Inflammatory macrophage treated with lipopolysaccharide for 4 hours (primary cell): ENCODE results near the gene TMC5.

Source experiments
- DNase-seq: peaks from one replicate; pipeline ENCODE4 v3.0.0-alpha.2; 2020

TMC5 gene

GRCh38 chr16:19463468-19464315 lies 46.0 kb downstream of the TMC5 start:
- DNase-seq = no peak

- no peak for DNase-seq
Measured at GRCh38 chr16:19468300-19468699, 50.6 kb downstream of the TMC5 start.

- DNase-seq = no peak
Measured at GRCh38 chr16:19472482-19472881, 54.8 kb downstream of the TMC5 start.

GRCh38 chr16:19474617-19475016 lies 56.9 kb downstream of the TMC5 start:
- DNase-seq = no peak

- no peak for DNase-seq
Measured at GRCh38 chr16:19478505-19478904, 60.8 kb downstream of the TMC5 start.

GRCh38 chr16:19479302-19479721 lies 61.6 kb downstream of the TMC5 start:
- no peak for DNase-seq

GRCh38 chr16:19481296-19481695 lies 63.6 kb downstream of the TMC5 start:
- DNase-seq = no peak

- DNase-seq = no peak
Measured at GRCh38 chr16:19481769-19482168, 64.1 kb downstream of the TMC5 start.

- DNase-seq = no peak
Measured at GRCh38 chr16:19482291-19482690, 64.6 kb downstream of the TMC5 start.

- DNase-seq = no peak
Measured at GRCh38 chr16:19484096-19484495, 66.4 kb downstream of the TMC5 start.

GRCh38 chr16:19485611-19486010 lies 67.9 kb downstream of the TMC5 start:
- DNase-seq = no peak

GRCh38 chr16:19486051-19486450 lies 68.4 kb downstream of the TMC5 start:
- DNase-seq = no peak

GRCh38 chr16:19486750-19487325 lies 69.2 kb downstream of the TMC5 start:
- no peak for DNase-seq

- no peak for DNase-seq
Measured at GRCh38 chr16:19488213-19488640, 70.5 kb downstream of the TMC5 start.

GRCh38 chr16:19490619-19491018 lies 72.9 kb downstream of the TMC5 start:
- DNase-seq = no peak

GRCh38 chr16:19497176-19497575 lies 79.5 kb downstream of the TMC5 start:
- DNase-seq = peak; percentile 87

GRCh38 chr16:19499006-19499405 lies 81.3 kb downstream of the TMC5 start:
- DNase-seq = no peak

- no peak for DNase-seq
Measured at GRCh38 chr16:19499481-19499880, 81.8 kb downstream of the TMC5 start.

GRCh38 chr16:19502395-19503131 lies 84.9 kb downstream of the TMC5 start:
- peak; percentile 74 for DNase-seq

- no peak for DNase-seq
Measured at GRCh38 chr16:19503461-19504075, 85.9 kb downstream of the TMC5 start.

- no peak for DNase-seq
Measured at GRCh38 chr16:19505600-19506303, 88.1 kb downstream of the TMC5 start.

GRCh38 chr16:19506965-19507364 lies 89.3 kb downstream of the TMC5 start:
- no peak for DNase-seq

- no peak for DNase-seq
Measured at GRCh38 chr16:19507867-19508266, 90.2 kb downstream of the TMC5 start.
